Ovary (tissue), 3 donors: ENCODE results near the gene RADIL.

Source experiments
- EP300 ChIP-seq: sonication (generic); formaldehyde crosslinking; IDR thresholded peaks from one replicate; pipeline ENCODE4 v1.6.1; 2017; ENCODE audit warnings: antibody characterized with exemption
- POLR2A ChIP-seq: fragments of 450-650 bp; IDR thresholded peaks from one replicate; pipeline ENCODE4 v1.6.1; 2017; ENCODE audit warnings: antibody characterized with exemption, mild to moderate bottlenecking, moderate library complexity
- TF ChIP-seq, protein P1 (sequence below), 3 donors: fragments of 450-650 bp in 2 of 3; fragments of 200-600 bp in 1 of 3; IDR thresholded peaks; one replicate each; pipeline versions ENCODE4 v1.5.1 to v1.8.0; 2016 to 2022; ENCODE audit warnings: antibody characterized with exemption in 3 of 3, mild to moderate bottlenecking in 1 of 3
- donor health status: DM: no; HTN: no; CAD: no.

- TF ChIP-seq, protein P1, sequence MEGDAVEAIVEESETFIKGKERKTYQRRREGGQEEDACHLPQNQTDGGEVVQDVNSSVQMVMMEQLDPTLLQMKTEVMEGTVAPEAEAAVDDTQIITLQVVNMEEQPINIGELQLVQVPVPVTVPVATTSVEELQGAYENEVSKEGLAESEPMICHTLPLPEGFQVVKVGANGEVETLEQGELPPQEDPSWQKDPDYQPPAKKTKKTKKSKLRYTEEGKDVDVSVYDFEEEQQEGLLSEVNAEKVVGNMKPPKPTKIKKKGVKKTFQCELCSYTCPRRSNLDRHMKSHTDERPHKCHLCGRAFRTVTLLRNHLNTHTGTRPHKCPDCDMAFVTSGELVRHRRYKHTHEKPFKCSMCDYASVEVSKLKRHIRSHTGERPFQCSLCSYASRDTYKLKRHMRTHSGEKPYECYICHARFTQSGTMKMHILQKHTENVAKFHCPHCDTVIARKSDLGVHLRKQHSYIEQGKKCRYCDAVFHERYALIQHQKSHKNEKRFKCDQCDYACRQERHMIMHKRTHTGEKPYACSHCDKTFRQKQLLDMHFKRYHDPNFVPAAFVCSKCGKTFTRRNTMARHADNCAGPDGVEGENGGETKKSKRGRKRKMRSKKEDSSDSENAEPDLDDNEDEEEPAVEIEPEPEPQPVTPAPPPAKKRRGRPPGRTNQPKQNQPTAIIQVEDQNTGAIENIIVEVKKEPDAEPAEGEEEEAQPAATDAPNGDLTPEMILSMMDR (IDR thresholded peaks at IDR 0.05), result no peak
- TF ChIP-seq EP300 (no peak), POLR2A (no peak)
These were observed 45.5 kb upstream of the RADIL start for GRCh38 chr7:4929005-4929404.
